Neural crest cell (in vitro differentiated cells): Measurements from ENCODE around the gene CDCA4. TPM values are rescaled to one million over a fixed set of nuclear protein-coding genes. Genes with fewer than 3 reads are reported as not detected.

Source experiments
- DNase-seq: peaks from one replicate; pipeline ENCODE4 v3.0.0; 2021; ENCODE audit warnings: low read depth, mixed read lengths, low spot score
- H3K27ac Mint-ChIP-seq: one replicate; pipeline ENCODE4 v1.8.0; 2021; ENCODE audit warnings: mild to moderate bottlenecking, mixed read lengths; ENCODE audit not compliant: unreplicated experiment
- H3K27me3 Mint-ChIP-seq: 2 replicates; pipeline ENCODE4 v1.8.0; 2021; ENCODE audit warnings: low read depth, mild to moderate bottlenecking, mixed read lengths
- H3K36me3 Mint-ChIP-seq: 2 replicates; pipeline ENCODE4 v1.8.0; 2021; ENCODE audit warnings: low read depth, mild to moderate bottlenecking, mixed read lengths
- H3K4me1 Mint-ChIP-seq: 2 replicates; pipeline ENCODE4 v1.8.0; 2021; ENCODE audit warnings: mixed read lengths
- H3K4me3 Mint-ChIP-seq: one replicate; pipeline ENCODE4 v1.8.0; 2021; ENCODE audit warnings: mild to moderate bottlenecking, mixed read lengths
- H3K9me3 Mint-ChIP-seq: 2 replicates; pipeline ENCODE4 v1.8.0; 2021; ENCODE audit warnings: mixed read lengths
- CTCF ChIP-seq: fragments of 200-600 bp; sonication (generic); conservative IDR thresholded peaks from 2 replicates; pipeline ENCODE4 v1.5.0; 2021; ENCODE audit warnings: antibody characterized with exemption, mild to moderate bottlenecking
- total RNA-seq: library from RNA; stranded (reverse); gene quantifications from 2 replicates; pipeline ENCODE4 v1.2.1, GENCODE V29; 2021

The CDCA4 gene
- total RNA-seq, 1 donor from 2014 or later = 58.2 TPM

- Mint-ChIP-seq H3K27me3 (no peaks in the 10 kb centered on the region), H3K27ac (no peak overlapping the region), H3K9me3 (no peaks in the 10 kb centered on the region), H3K4me1 (no peaks in the 10 kb centered on the region), H3K36me3 (no peaks in the 10 kb centered on the region), H3K4me3 (no peak overlapping the region)
- no peak for TF ChIP-seq CTCF
- DNase-seq = no peak
Measured at GRCh38 chr14:105005329-105005928, 15.5 kb downstream of the CDCA4 start.

- H3K27ac Mint-ChIP-seq = no peak overlapping the region
- no peaks in the 10 kb centered on the region for H3K27me3 Mint-ChIP-seq
- H3K4me3 Mint-ChIP-seq = no peak overlapping the region
Measured at GRCh38 chr14:104999361-104999760, 21.5 kb downstream of the CDCA4 start.

GRCh38 chr14:104998801-104999200 is 22.1 kb downstream of the CDCA4 start:
- Mint-ChIP-seq H3K4me1 (no peaks in the 10 kb centered on the region), H3K27me3 (no peaks in the 10 kb centered on the region), H3K4me3 (no peak overlapping the region), H3K9me3 (no peaks in the 10 kb centered on the region), H3K36me3 (peaks cover 4% of the 10 kb centered on the region), H3K27ac (no peak overlapping the region)
- TF ChIP-seq CTCF = no peak
- no peak for DNase-seq

More at GRCh38 chr14:104999361-104999760, 21.5 kb downstream of the CDCA4 start:
- no peak for TF ChIP-seq CTCF
- Mint-ChIP-seq H3K9me3 (no peaks in the 10 kb centered on the region), H3K36me3 (peaks cover 4% of the 10 kb centered on the region), H3K4me1 (no peaks in the 10 kb centered on the region)
- DNase-seq = no peak

- no peak for DNase-seq
- no peaks in the 10 kb centered on the region for H3K9me3 Mint-ChIP-seq
- H3K27ac Mint-ChIP-seq = no peak overlapping the region
- no peaks in the 10 kb centered on the region for H3K27me3 Mint-ChIP-seq
- H3K4me1 Mint-ChIP-seq = no peaks in the 10 kb centered on the region
- no peak overlapping the region for H3K4me3 Mint-ChIP-seq
- peaks cover 17% of the 10 kb centered on the region for H3K36me3 Mint-ChIP-seq
- TF ChIP-seq CTCF = no peak
Measured at GRCh38 chr14:104996483-104996882, 24.4 kb downstream of the CDCA4 start.

GRCh38 chr14:104996032-104996431 is 24.9 kb downstream of the CDCA4 start:
- no peak for DNase-seq
- H3K4me3 Mint-ChIP-seq = no peak overlapping the region
- H3K4me1 Mint-ChIP-seq = no peaks in the 10 kb centered on the region
- no peaks in the 10 kb centered on the region for H3K27me3 Mint-ChIP-seq
- H3K27ac Mint-ChIP-seq = peak overlapping the region; percentile 81
- H3K9me3 Mint-ChIP-seq = no peaks in the 10 kb centered on the region
- H3K36me3 Mint-ChIP-seq = peaks cover 17% of the 10 kb centered on the region
- TF ChIP-seq CTCF = no peak

GRCh38 chr14:104994978-104995377 is 25.9 kb downstream of the CDCA4 start:
- Mint-ChIP-seq H3K27ac (no peak overlapping the region), H3K27me3 (no peaks in the 10 kb centered on the region), H3K9me3 (no peaks in the 10 kb centered on the region), H3K4me1 (no peaks in the 10 kb centered on the region), H3K36me3 (peaks cover 17% of the 10 kb centered on the region), H3K4me3 (no peak overlapping the region)
- no peak for TF ChIP-seq CTCF
- no peak for DNase-seq
